Fibroblast of gingiva (primary cell): ENCODE data around the gene IAPP.
"Not testable (repeated sequence)": the region's sequence is repeated elsewhere in the genome, so short reads cannot be mapped to it uniquely, and the experiment has no call there.

Experiments
- DNase-seq: peaks from one replicate; pipeline ENCODE4 v3.0.0-alpha.2; 2011; ENCODE audit warnings: low read depth

Gene IAPP

DNA sequence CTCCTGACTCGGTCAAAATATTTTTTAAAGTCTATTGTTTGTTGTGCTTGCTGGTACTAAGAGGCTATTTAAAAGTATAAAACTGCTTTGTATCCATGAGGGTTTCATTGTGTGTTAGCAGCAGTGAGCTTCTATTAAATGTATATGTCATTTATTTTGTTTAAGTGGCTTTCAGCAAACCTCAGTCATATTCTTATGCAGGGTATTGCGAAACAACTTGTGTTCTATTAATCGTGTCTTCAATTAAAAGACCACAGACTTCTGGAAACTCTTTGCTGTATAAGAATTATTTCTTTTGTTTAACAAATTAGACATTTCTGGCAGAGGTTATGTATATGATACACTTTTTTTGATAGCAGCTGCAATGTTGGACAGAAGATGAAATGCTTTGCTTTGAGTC is 6.5 kb downstream of the IAPP start:
- DNase-seq, result no peak

DNA sequence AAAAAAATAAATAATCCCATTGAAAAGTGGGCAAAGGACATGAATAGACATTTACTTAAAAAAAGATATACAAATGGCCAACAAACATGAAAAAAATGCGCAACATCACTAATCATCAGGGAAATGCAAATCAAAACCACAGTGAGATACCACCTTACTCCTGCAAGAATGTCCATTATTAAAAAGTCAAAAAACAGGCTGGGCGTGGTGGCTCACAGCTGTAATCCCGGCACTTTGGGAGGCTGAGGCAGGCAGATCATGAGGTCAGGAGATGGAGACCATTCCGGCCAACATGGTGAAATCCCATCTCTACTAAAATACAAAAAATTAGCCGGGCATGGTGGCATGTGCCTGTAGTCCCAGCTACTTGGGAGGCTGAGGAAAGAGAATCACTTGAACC is 8.6 kb downstream of the IAPP start:
- not testable (repeated sequence) for DNase-seq

DNA sequence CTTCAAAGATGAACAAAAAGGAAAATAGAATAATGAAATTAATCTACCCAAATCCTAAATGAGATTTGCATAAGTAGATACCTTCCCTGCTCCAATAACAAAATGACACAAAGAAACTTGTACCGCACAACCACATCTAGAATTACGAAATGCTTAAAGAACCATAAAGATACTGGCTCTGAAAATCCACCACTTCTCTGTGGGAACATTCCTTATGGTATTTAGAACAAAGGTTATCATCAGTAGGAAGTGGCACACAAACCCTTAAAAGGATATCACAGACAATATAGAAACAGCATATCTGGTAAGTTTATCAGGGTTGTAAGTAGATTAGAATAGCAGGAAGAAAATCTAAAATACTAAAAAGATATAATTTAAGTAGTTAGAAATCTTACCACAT is 11.6 kb downstream of the IAPP start:
- no peak for DNase-seq

DNA sequence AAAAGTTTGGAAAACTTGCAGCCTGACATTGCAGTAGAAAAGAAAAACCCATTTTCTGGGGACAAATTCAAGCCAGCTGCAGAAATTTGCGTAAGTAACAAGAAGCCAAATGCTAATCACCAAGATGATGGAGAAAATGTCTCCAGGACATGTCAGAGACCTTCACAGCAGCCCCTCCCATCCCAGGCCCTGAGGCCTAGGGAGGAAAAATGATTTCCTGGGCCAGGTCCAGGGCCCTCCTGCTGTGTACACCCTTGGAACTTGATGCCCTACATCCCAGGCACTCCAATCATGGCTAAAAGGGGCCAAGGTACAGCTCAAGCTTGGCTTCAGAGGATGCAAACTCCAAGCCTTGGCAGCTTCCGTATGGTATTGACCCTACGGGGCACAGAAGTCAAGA is 14.5 kb downstream of the IAPP start:
- no peak for DNase-seq

DNA sequence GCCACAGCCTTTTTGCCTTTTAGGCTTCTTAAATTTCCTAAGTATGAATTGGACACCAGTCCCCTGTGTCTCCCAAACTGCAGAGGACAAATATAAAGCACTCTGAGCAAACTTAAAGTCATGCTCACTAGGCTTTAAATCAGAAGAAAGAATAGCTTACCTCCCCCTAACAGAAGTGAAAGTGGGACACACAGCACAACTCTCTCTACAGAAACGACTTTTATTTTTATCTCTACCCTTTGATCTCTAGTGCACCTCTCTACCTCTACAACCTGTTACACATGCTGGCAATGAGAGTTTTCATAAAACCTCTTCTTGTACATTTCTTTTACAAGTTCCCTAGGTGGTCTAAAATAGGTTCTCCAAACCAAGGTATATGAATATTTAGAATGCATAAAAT is 19.7 kb downstream of the IAPP start:
- DNase-seq, result no peak

DNA sequence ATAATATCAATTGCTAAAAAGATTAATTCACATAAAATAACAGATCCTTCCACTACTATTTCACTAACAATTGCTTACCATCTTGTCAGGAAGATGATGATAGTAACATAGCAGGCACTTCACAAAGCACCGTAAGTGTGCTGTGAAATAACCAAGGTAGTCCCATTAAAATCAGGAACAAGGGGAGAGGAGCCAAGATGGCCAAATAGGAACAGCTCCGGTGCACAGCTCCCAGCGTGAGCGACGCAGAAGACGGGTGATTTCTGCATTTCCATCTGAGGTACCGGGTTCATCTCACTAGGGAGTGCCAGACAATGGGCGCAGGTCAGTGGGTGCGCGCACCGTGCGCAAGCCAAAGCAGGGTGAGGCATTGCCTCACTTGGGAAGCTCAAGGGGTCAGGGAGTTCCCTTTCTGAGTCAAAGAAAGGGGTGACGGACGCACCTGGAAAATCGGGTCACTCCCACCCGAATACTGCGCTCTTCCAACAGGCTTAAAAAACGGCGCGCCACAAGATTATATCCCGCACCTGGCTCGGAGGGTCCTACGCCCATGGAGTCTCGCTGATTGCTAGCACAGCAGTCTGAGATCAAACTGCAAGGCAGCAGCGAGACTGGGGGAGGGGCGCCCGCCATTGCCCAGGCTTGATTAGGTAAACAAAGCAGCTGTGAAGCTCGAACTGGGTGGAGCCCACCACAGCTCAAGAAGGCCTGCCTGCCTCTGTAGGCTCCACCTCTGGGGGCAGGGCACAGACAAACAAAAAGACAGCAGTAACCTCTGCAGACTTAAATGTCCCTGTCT is 22.3 kb downstream of the IAPP start:
- DNase-seq, result not testable (repeated sequence)

DNA sequence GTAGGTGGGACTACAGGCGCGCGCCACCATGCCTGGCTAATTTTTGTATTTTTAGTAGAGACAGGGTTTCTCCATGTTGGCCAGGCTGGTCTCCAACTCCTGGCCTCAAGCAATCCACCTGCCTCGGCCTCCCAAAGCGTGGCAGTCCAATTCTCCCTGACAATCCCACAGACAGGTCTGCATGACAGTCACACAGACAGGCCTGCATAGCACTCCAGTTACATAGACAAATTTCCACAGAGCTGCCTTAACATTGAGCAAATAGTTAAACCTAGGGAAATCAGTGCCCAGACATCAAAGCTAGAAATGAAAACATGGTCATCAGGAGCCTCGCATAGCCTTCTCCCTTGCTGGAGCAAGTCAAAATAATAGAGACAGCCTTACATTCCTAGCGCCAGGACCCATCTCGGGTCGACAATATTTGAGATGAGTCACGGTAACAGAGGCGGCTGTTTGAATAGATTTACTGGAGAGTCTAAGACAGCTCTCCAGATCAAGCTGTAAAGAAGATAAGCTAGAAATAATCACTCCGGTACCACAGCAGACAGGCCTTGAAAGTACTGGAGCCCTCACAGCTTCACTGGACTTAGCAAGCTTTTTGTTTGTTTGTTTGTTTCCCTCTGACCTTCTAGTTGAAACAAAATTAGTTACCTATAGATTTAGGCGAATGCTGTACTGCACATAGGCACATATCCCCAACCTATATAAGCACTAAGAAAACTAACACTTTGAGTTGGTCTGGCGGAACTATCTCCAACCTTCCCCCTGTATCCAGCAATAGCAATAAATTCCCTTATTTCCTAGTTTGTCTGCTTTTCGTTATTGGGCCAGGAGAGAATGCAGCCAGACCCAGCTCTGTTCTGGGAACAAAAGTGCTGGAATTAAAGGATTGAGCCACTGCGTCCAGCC is 40.9 kb downstream of the IAPP start:
- DNase-seq, result no peak

DNA sequence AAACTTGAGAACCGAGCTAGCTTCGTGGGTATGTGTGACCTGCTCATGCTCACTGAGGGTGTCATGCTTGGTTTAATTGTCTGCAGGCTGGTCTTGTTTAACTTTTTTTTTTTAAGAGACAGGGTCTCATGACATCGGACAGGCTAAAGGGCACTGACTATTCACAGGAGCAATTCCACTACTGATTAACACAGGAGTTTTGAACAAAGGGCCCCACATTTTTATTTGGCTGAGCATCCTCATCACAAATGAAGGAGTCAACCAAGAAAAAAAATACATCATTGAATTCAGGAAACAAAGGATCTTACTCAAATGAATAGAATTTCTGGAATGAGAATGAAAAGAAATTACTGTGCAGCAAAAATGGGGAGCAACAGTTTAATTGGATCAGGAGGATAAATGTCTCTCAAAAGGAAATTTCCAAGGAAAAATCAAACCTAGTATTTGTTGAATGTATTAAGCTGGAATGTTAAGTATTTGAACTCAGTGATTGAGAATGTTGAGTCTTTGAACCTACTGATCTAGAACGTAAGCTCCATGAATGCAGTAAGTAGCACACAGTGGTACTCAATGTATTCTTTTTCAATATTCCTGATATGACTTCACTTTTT is 43.9 kb downstream of the IAPP start:
- no peak for DNase-seq

DNA sequence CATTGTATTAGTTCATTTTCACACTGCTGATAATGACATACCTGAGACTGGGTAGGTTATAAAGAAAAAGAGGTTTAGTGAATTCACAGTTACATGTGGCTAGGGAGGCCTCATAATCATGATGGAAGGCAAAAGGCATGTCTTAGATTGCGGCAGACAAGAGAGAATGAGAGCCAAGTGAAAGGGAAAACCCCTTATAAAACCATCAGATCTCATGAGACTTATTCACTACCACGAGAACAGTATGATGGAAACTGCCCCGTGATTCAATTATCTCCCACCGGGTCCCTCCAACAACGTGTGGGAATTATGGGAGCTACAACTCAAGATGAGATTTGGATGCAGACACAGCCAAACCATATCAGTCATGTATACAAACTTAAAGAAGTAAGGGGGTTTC is 45.7 kb downstream of the IAPP start:
- not testable (repeated sequence) for DNase-seq

DNA sequence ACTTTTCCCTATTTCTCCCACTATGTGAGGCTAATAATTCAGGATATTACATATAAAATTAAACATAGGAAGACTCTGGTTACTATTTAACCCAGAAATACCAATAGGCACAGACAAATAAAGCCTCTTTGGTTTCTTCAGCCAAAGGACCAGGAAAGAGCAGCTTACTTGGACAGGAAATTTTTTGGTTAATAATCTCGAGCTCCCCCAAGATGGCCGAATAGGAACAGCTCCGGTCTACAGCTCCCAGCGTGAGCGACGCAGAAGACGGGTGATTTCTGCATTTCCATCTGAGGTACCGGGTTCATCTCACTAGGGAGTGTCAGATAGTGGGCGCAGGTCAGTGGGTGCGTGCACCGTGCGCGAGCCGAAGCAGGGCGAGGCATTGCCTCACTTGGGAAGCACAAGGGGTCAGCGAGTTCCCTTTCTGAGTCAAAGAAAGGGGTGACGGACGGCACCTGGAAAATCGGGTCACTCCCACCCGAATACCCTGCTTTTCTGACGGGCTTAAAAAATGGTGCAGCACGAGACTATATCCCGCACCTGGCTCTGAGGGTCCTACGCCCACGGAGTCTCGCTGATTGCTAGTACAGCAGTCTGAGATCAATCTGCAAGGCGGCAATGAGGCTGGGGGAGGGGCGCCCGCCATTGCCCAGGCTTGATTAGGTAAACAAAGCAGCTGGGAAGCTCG is 46.5 kb downstream of the IAPP start:
- DNase-seq, result not testable (repeated sequence)

DNA sequence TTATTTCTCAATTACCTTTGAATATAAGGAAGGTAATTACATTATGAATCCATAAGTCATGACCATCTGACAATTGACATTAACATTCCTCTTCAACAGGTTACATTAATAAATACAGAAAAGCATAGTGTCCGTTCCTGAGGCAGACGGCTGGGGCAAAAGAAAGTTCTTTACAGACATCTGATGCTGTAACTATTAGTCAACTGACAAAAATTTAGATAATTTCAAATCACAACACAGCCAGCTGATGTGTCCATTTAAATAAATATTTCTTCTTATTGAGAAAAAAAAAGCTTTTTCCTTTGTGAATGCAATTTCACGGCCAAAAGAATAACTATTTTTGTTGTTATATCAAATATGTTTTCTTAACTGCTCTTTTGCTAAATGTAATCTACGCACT is 55.5 kb downstream of the IAPP start:
- peak; percentile 30 for DNase-seq
